Activated CD8-positive, alpha-beta T cell treated with anti-CD3 and anti-CD28 coated beads, Interleukin-2, amount 10 ng/mL, durations not matched to agents 7 days and 5 days (primary cell): ENCODE data around the gene CMIP. TPM values are rescaled to one million over a fixed set of nuclear protein-coding genes. Genes with fewer than 3 reads are reported as not detected.

ENCODE experiments used
- ATAC-seq: fragments of 150-1000 bp; cut with Tn5 transposase; one replicate; pipeline ENCODE4 v1.10.0; 2021; ENCODE audit warnings: moderate library complexity
- CTCF ChIA-PET: fragments of 350-600 bp; sonication (Branson Sonifier 250); formaldehyde crosslinking; loops from one replicate; lab custom pipeline; 2021; ENCODE audit warnings: antibody characterized with exemption; lab: Charles Lee
- POLR2A ChIA-PET: fragments of 350-600 bp; sonication (Branson Sonifier 250); formaldehyde crosslinking; loops from one replicate; lab custom pipeline; 2021; ENCODE audit warnings: antibody characterized with exemption; lab: Charles Lee
- DNase-seq: peaks from one replicate; pipeline ENCODE4 v3.0.0-alpha.2; 2020
- H3K27ac Mint-ChIP-seq: one replicate; pipeline ENCODE4 v1.8.0; 2021; ENCODE audit warnings: mild to moderate bottlenecking, mixed read lengths
- H3K27me3 Mint-ChIP-seq: one replicate; pipeline ENCODE4 v1.8.0; 2021; ENCODE audit warnings: low read depth, mixed read lengths
- H3K36me3 Mint-ChIP-seq: one replicate; pipeline ENCODE4 v1.8.0; 2021; ENCODE audit warnings: low read depth, mixed read lengths
- H3K4me1 Mint-ChIP-seq: one replicate; pipeline ENCODE4 v1.8.0; 2021; ENCODE audit warnings: low read depth, mixed read lengths
- H3K4me3 Mint-ChIP-seq: one replicate; pipeline ENCODE4 v1.8.0; 2021; ENCODE audit warnings: mild to moderate bottlenecking, mixed read lengths
- H3K9me3 Mint-ChIP-seq: one replicate; pipeline ENCODE4 v1.8.0; 2022; ENCODE audit warnings: mixed read lengths; ENCODE audit not compliant: insufficient read depth
- total RNA-seq, 2 experiments: library from RNA; stranded (reverse); gene quantifications; one replicate each; pipeline ENCODE4 v1.2.3, GENCODE V29; 2021

The CMIP gene
- total RNA-seq, 2 experiments from 2014 or later = 62.5 to 70.4 TPM

- Mint-ChIP-seq H3K27me3 (no peaks in the 10 kb centered on the region), H3K36me3 (peaks cover 36% of the 10 kb centered on the region)
These were observed 256.2 kb downstream of the CMIP start for GRCh38 chr16:81700780-81701165.

GRCh38 chr16:81701296-81701970, 256.8 kb downstream of the CMIP start:
- POLR2A ChIA-PET = interaction anchor here (0.8 kb wide), 1 partner anchor 17 kb away, joined by 3 read pairs; no protein-coding TSS in a partner anchor
- peaks cover 34% of the 10 kb centered on the region for H3K36me3 Mint-ChIP-seq
- no peak overlapping the region for H3K4me3 Mint-ChIP-seq
- peak overlapping the region; percentile 33 for H3K27ac Mint-ChIP-seq
- H3K27me3 Mint-ChIP-seq = no peaks in the 10 kb centered on the region
- ATAC-seq (no peak), DNase-seq (no peak)
- peaks cover 5% of the 10 kb centered on the region for H3K4me1 Mint-ChIP-seq
- no peaks in the 10 kb centered on the region for H3K9me3 Mint-ChIP-seq
- CTCF ChIA-PET = no interaction called here

More at GRCh38 chr16:81700780-81701165, 256.2 kb downstream of the CMIP start:
- ChIA-PET CTCF (no interaction called here), POLR2A (no interaction called here)
- H3K9me3 Mint-ChIP-seq = no peaks in the 10 kb centered on the region
- DNase-seq (no peak), ATAC-seq (no peak)
- no peak overlapping the region for H3K4me3 Mint-ChIP-seq
- peaks cover 6% of the 10 kb centered on the region for H3K4me1 Mint-ChIP-seq
- H3K27ac Mint-ChIP-seq = peak overlapping the region; percentile 39

- no peak overlapping the region for H3K27ac Mint-ChIP-seq
- H3K4me3 Mint-ChIP-seq = no peak overlapping the region
- H3K9me3 Mint-ChIP-seq = no peaks in the 10 kb centered on the region
- ChIA-PET POLR2A (no interaction called here), CTCF (no interaction called here)
- H3K4me1 Mint-ChIP-seq = peaks cover 5% of the 10 kb centered on the region
- ATAC-seq = no peak
- no peaks in the 10 kb centered on the region for H3K27me3 Mint-ChIP-seq
- H3K36me3 Mint-ChIP-seq = peaks cover 44% of the 10 kb centered on the region
- no peak for DNase-seq
These were observed 257.9 kb downstream of the CMIP start for GRCh38 chr16:81702506-81702905.

- H3K36me3 Mint-ChIP-seq = peaks cover 49% of the 10 kb centered on the region
- H3K27ac Mint-ChIP-seq = peak overlapping the region; percentile 30
- DNase-seq = no peak
- H3K4me1 Mint-ChIP-seq = peaks cover 5% of the 10 kb centered on the region
- ChIA-PET CTCF (no interaction called here), POLR2A (no interaction called here)
- peak; percentile 47 for ATAC-seq
- no peak overlapping the region for H3K4me3 Mint-ChIP-seq
- no peaks in the 10 kb centered on the region for H3K27me3 Mint-ChIP-seq
- H3K9me3 Mint-ChIP-seq = no peaks in the 10 kb centered on the region
These were observed 258.9 kb downstream of the CMIP start for GRCh38 chr16:81703177-81704155.

- H3K27me3 Mint-ChIP-seq = no peaks in the 10 kb centered on the region
- H3K4me3 Mint-ChIP-seq = no peak overlapping the region
- H3K9me3 Mint-ChIP-seq = no peaks in the 10 kb centered on the region
- H3K4me1 Mint-ChIP-seq = peaks cover 5% of the 10 kb centered on the region
- ATAC-seq = no peak
- no peak overlapping the region for H3K27ac Mint-ChIP-seq
- no peak for DNase-seq
- H3K36me3 Mint-ChIP-seq = peaks cover 46% of the 10 kb centered on the region
- ChIA-PET POLR2A (no interaction called here), CTCF (interaction anchor here (0.9 kb wide), 1 partner anchor 336 kb away, joined by 3 read pairs; no protein-coding TSS in a partner anchor)
These were observed 260.7 kb downstream of the CMIP start for GRCh38 chr16:81705261-81705660.

GRCh38 chr16:81706327-81707295, 262.0 kb downstream of the CMIP start:
- ChIA-PET CTCF (interaction anchor here (1.7 kb wide), 1 partner anchor 9 kb away, joined by 6 read pairs; no protein-coding TSS in a partner anchor), POLR2A (no interaction called here)
- Mint-ChIP-seq H3K4me3 (no peak overlapping the region), H3K4me1 (peaks cover 5% of the 10 kb centered on the region), H3K9me3 (no peaks in the 10 kb centered on the region), H3K27ac (no peak overlapping the region), H3K36me3 (peaks cover 38% of the 10 kb centered on the region), H3K27me3 (no peaks in the 10 kb centered on the region)
- ATAC-seq (no peak), DNase-seq (no peak)

GRCh38 chr16:81707411-81708265, 263.0 kb downstream of the CMIP start:
- no peak for DNase-seq
- Mint-ChIP-seq H3K4me1 (peaks cover 5% of the 10 kb centered on the region), H3K4me3 (no peak overlapping the region), H3K36me3 (peaks cover 33% of the 10 kb centered on the region), H3K9me3 (no peaks in the 10 kb centered on the region), H3K27me3 (no peaks in the 10 kb centered on the region), H3K27ac (no peak overlapping the region)
- POLR2A ChIA-PET = no interaction called here
- CTCF ChIA-PET = interaction anchor here (1.7 kb wide), 1 partner anchor 10 kb away, joined by 6 read pairs; no protein-coding TSS in a partner anchor
- ATAC-seq = no peak

GRCh38 chr16:81708266-81709015, 263.8 kb downstream of the CMIP start:
- Mint-ChIP-seq H3K4me1 (no peaks in the 10 kb centered on the region), H3K9me3 (no peaks in the 10 kb centered on the region), H3K4me3 (no peak overlapping the region), H3K27ac (peak overlapping the region; percentile 45), H3K36me3 (peaks cover 26% of the 10 kb centered on the region), H3K27me3 (no peaks in the 10 kb centered on the region)
- CTCF ChIA-PET = interaction anchor here (1.7 kb wide), 1 partner anchor 11 kb away, joined by 6 read pairs; no protein-coding TSS in a partner anchor
- DNase-seq (no peak), ATAC-seq (no peak)
- POLR2A ChIA-PET = no interaction called here

GRCh38 chr16:81709016-81709900, 264.6 kb downstream of the CMIP start:
- DNase-seq (no peak), ATAC-seq (no peak)
- no peaks in the 10 kb centered on the region for H3K4me1 Mint-ChIP-seq
- H3K36me3 Mint-ChIP-seq = peaks cover 26% of the 10 kb centered on the region
- peak overlapping the region; percentile 45 for H3K27ac Mint-ChIP-seq
- H3K27me3 Mint-ChIP-seq = no peaks in the 10 kb centered on the region
- H3K9me3 Mint-ChIP-seq = no peaks in the 10 kb centered on the region
- H3K4me3 Mint-ChIP-seq = no peak overlapping the region
- CTCF ChIA-PET = no interaction called here
- POLR2A ChIA-PET = no interaction called here
